HepG2 (cell line): ENCODE data around the gene STAT1.

ENCODE experiments used
- CTCF ChIP-seq: sonication (generic); formaldehyde crosslinking; IDR thresholded peaks from 2 replicates; pipeline ENCODE4 v1.5.0; 2020; ENCODE audit warnings: mild to moderate bottlenecking, missing genetic modification reagents, moderate library complexity
- ESRRA ChIP-seq: sonication (generic); formaldehyde crosslinking; IDR thresholded peaks from 2 replicates; pipeline ENCODE4 v1.5.1; 2020; ENCODE audit warnings: mild to moderate bottlenecking, low read depth, missing genetic modification reagents
- FOSL1 ChIP-seq: sonication (generic); formaldehyde crosslinking; IDR thresholded peaks from 2 replicates; pipeline ENCODE4 v1.9.0; 2021; ENCODE audit warnings: missing genetic modification reagents, borderline replicate concordance
- HDAC2 ChIP-seq: sonication (generic); formaldehyde crosslinking; IDR thresholded peaks from 2 replicates; pipeline ENCODE4 v1.4.0; 2020; ENCODE audit warnings: missing genetic modification reagents
- JUN ChIP-seq: sonication (generic); formaldehyde crosslinking; IDR thresholded peaks from 2 replicates; pipeline ENCODE4 v1.4.0; 2020; ENCODE audit warnings: mild to moderate bottlenecking, missing genetic modification reagents
- MXI1 ChIP-seq: IDR thresholded peaks from 3 replicates; pipeline ENCODE4 v1.6.1; 2012; ENCODE audit warnings: low read depth, low read length, inconsistent platforms, borderline replicate concordance
- NFYB ChIP-seq: sonication (generic); formaldehyde crosslinking; IDR thresholded peaks from 2 replicates; pipeline ENCODE4 v1.4.0; 2020; ENCODE audit warnings: missing genetic modification reagents
- POLR2AphosphoS5 ChIP-seq: IDR thresholded peaks from 2 replicates; pipeline ENCODE4 v1.6.1; 2012; ENCODE audit warnings: low read depth, low read length
- TBP ChIP-seq: sonication (generic); formaldehyde crosslinking; IDR thresholded peaks from 2 replicates; pipeline ENCODE4 v1.5.0; 2020; ENCODE audit warnings: missing genetic modification reagents
- TRIM22 ChIP-seq: fragments of 450-650 bp; IDR thresholded peaks from 2 replicates; pipeline ENCODE4 v1.6.1; 2017
- ZKSCAN5 ChIP-seq: sonication (generic); formaldehyde crosslinking; IDR thresholded peaks from 2 replicates; pipeline ENCODE4 v1.5.1; 2020; ENCODE audit warnings: mild to moderate bottlenecking, missing genetic modification reagents
- ZNF510 ChIP-seq: sonication (generic); formaldehyde crosslinking; IDR thresholded peaks from 2 replicates; pipeline ENCODE4 v1.4.0; 2020; ENCODE audit warnings: low read depth, mild to moderate bottlenecking, missing genetic modification reagents
- TF ChIP-seq, protein P1 (sequence below): sonication (generic); formaldehyde crosslinking; conservative IDR thresholded peaks from 2 replicates; pipeline ENCODE4 v1.4.0; 2020; ENCODE audit warnings: missing genetic modification reagents

- TF ChIP-seq MXI1 (no peak), TBP (CRISPR knock-in tag) (no peak), POLR2AphosphoS5 (no peak), JUN (CRISPR knock-in tag) (no peak), ZKSCAN5 (no peak), HDAC2 (CRISPR knock-in tag) (no peak), ESRRA (CRISPR knock-in tag) (no peak), NFYB (CRISPR knock-in tag) (no peak), ZNF510 (CRISPR knock-in tag) (no peak), FOSL1 (CRISPR knock-in tag) (no peak), CTCF (CRISPR knock-in tag) (no peak), TRIM22 (no peak)
- TF ChIP-seq, protein P1, sequence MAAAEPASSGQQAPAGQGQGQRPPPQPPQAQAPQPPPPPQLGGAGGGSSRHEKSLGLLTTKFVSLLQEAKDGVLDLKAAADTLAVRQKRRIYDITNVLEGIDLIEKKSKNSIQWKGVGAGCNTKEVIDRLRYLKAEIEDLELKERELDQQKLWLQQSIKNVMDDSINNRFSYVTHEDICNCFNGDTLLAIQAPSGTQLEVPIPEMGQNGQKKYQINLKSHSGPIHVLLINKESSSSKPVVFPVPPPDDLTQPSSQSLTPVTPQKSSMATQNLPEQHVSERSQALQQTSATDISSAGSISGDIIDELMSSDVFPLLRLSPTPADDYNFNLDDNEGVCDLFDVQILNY, result no peak
These were observed 75.1 kb downstream of the STAT1 start for GRCh38 chr2:190938771-190939335.
